ENCODE results near the gene SRP68. TPM values are rescaled to one million over a fixed set of nuclear protein-coding genes. Genes with fewer than 3 reads are reported as not detected.

Gene SRP68
- total RNA-seq, 2 experiments from 2014 or later = 106 to 108 TPM

- peaks cover 26% of the 10 kb centered on the region for H3K36me3 Mint-ChIP-seq (ENCODE audit: low read depth)
- Histone ChIP-seq H3K36me3 (ENCODE audit: insufficient read depth, low read length) (peaks cover 42% of the 10 kb centered on the region), H3K27me3 (ENCODE audit: control insufficient read depth in 1 of 2, insufficient read depth in 2 of 2, low read length in 2 of 2) (peaks cover 5 to 6% of the 10 kb centered on the region in 2 experiments), H3K4me1 (ENCODE audit: insufficient read depth, low read length) (peaks cover 35% of the 10 kb centered on the region), H3K27ac (ENCODE audit: low read depth in 1 of 2, low read length in 2 of 2) (no peak overlapping the region), H3K9me3 (ENCODE audit: control insufficient read depth in 1 of 2, insufficient read depth in 1 of 2, low read length in 2 of 2) (no peaks in the 10 kb centered on the region), H3K4me3 (ENCODE audit: low read length) (no peak overlapping the region)
- peaks cover 13% of the 10 kb centered on the region for H3K27me3 Mint-ChIP-seq
- ChIA-PET POLR2A (interaction anchor here (0.6 to 1.1 kb wide), 2 partner anchors 22 to 301 kb away, joined by 3 to 4 read pairs; partner anchors contain the start of gene EXOC7), CTCF (no interaction called here)
- DNase-seq = no peak
- peaks cover 30% of the 10 kb centered on the region for H3K4me1 Mint-ChIP-seq (ENCODE audit: low read depth)
- peak overlapping the region; percentile 49 for H3K27ac Mint-ChIP-seq
- H3K4me3 Mint-ChIP-seq = no peak overlapping the region
- no peak for ATAC-seq (ENCODE audit: poor library complexity)
- H3K9me3 Mint-ChIP-seq = no peaks in the 10 kb centered on the region
- intact Hi-C loops (cut with DNase I, micrococcal nuclease) = no loop called here
- no peak for TF ChIP-seq CTCF (IDR thresholded peaks at IDR 0.05)
Measured at GRCh38 chr17:76081295-76082210, 9.2 kb upstream of the SRP68 start.

- H3K27ac ChIP-seq (ENCODE audit: low read depth in 1 of 2, low read length in 2 of 2) = no peak overlapping the region
- DNase-seq = no peak
- Mint-ChIP-seq H3K4me1 (ENCODE audit: low read depth) (peaks cover 37% of the 10 kb centered on the region), H3K9me3 (no peaks in the 10 kb centered on the region), H3K27me3 (peaks cover 20% of the 10 kb centered on the region), H3K36me3 (ENCODE audit: low read depth) (peaks cover 19% of the 10 kb centered on the region), H3K4me3 (no peak overlapping the region), H3K27ac (peak overlapping the region; percentile 49)
- H3K4me1 ChIP-seq (ENCODE audit: insufficient read depth, low read length) = peaks cover 42% of the 10 kb centered on the region
- no peak overlapping the region for H3K4me3 ChIP-seq (ENCODE audit: low read length)
- H3K9me3 ChIP-seq (ENCODE audit: control insufficient read depth in 1 of 2, insufficient read depth in 1 of 2, low read length in 2 of 2) = peaks cover 0 to 5% of the 10 kb centered on the region in 2 experiments
- intact Hi-C loops (cut with DNase I, micrococcal nuclease) = no loop called here
- ATAC-seq (ENCODE audit: poor library complexity) = no peak
- TF ChIP-seq CTCF (IDR thresholded peaks at IDR 0.05) = no peak
- H3K36me3 ChIP-seq (ENCODE audit: insufficient read depth, low read length) = peaks cover 35% of the 10 kb centered on the region
- ChIA-PET CTCF (interaction anchor here (1.4 to 1.6 kb wide), 2 partner anchors 67 to 199 kb away, joined by 3 to 4 read pairs; no protein-coding TSS in a partner anchor), POLR2A (interaction anchor here (0.6 to 1.1 kb wide), 4 partner anchors 23 to 304 kb away, joined by 3 to 4 read pairs (median 4); partner anchors contain the start of gene EXOC7)
- H3K27me3 ChIP-seq (ENCODE audit: control insufficient read depth in 1 of 2, insufficient read depth in 2 of 2, low read length in 2 of 2) = peaks cover 11 to 13% of the 10 kb centered on the region in 2 experiments
Measured at GRCh38 chr17:76080768-76081287, 8.5 kb upstream of the SRP68 start.

- peak; percentile 35 for ATAC-seq (ENCODE audit: poor library complexity)
- intact Hi-C loops (cut with DNase I, micrococcal nuclease) = no loop called here
- no peak overlapping the region for H3K27ac ChIP-seq (ENCODE audit: low read depth in 1 of 2, low read length in 2 of 2)
- no peak for TF ChIP-seq CTCF (IDR thresholded peaks at IDR 0.05)
- peaks cover 28% of the 10 kb centered on the region for H3K36me3 ChIP-seq (ENCODE audit: insufficient read depth, low read length)
- DNase-seq = peak in 2 of 14 experiments; percentile 21 to 38
- peaks cover 42% of the 10 kb centered on the region for H3K4me1 Mint-ChIP-seq (ENCODE audit: low read depth)
- peak overlapping the region; percentile 58 for H3K27ac Mint-ChIP-seq
- H3K4me3 ChIP-seq (ENCODE audit: low read length) = no peak overlapping the region
- ChIA-PET CTCF (interaction anchor here (0.6 to 1.6 kb wide), 3 partner anchors 13 to 200 kb away, joined by 3 to 4 read pairs (median 3); no protein-coding TSS in a partner anchor), POLR2A (interaction anchor here (0.8 to 1.9 kb wide), 7 partner anchors 10 to 303 kb away, joined by 3 to 13 read pairs (median 4); partner anchors contain the start of genes ACOX1, EXOC7 and TEN1)
- H3K9me3 Mint-ChIP-seq = no peaks in the 10 kb centered on the region
- H3K4me1 ChIP-seq (ENCODE audit: insufficient read depth, low read length) = peaks cover 49% of the 10 kb centered on the region
- H3K27me3 Mint-ChIP-seq = peaks cover 27% of the 10 kb centered on the region
- H3K27me3 ChIP-seq (ENCODE audit: control insufficient read depth in 1 of 2, insufficient read depth in 2 of 2, low read length in 2 of 2) = peaks cover 17 to 20% of the 10 kb centered on the region in 2 experiments
- peaks cover 12% of the 10 kb centered on the region for H3K36me3 Mint-ChIP-seq (ENCODE audit: low read depth)
- peaks cover 0 to 10% of the 10 kb centered on the region in 2 experiments for H3K9me3 ChIP-seq (ENCODE audit: control insufficient read depth in 1 of 2, insufficient read depth in 1 of 2, low read length in 2 of 2)
- no peak overlapping the region for H3K4me3 Mint-ChIP-seq
Measured at GRCh38 chr17:76079956-76080767, 7.8 kb upstream of the SRP68 start.
